Loucy (cell line): ENCODE results near the gene LTBP1.

ENCODE experiments used
- EZH2phosphoT487 ChIP-seq: fragments of 200-600 bp; IDR thresholded peaks from 2 replicates; pipeline ENCODE4 v1.6.1; 2018; ENCODE audit warnings: antibody characterized with exemption, mild to moderate bottlenecking, moderate library complexity, borderline replicate concordance
- TF ChIP-seq, protein P1 (sequence below): fragments of 200-600 bp; sonication (generic); conservative IDR thresholded peaks from 2 replicates; pipeline ENCODE4 v1.5.1; 2014; ENCODE audit warnings: mild to moderate bottlenecking, antibody characterized with exemption, low read length

DNA sequence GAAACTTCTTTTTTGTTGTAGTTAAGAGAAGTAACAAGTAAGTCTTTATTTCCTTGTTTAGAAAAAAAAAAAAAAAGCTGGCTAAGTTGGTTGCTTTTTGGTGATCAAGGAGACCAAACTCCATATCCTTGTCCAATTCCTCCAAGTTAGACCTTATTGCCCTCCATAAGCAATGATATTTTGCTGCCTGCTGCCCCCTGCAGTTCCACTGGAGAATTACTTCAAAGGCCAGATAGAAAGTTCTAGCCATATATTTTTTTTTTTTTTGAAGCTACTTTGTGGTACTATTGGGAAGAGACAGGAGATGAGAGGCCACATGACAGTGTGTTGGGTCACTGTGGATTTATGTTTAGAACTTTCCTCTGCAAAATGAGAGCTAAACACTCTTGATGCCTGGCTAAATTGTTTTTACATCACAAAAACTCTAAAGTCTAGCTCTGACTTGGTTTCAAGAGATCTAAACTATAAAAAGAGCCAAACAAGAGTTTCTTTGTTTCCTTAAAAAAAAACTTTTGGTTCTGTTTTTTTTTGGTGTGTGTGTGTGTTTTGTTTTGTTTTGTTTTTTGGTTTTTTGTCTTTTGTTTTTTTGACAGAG is 449.0 kb downstream of the LTBP1 start:
- TF ChIP-seq, protein P1, sequence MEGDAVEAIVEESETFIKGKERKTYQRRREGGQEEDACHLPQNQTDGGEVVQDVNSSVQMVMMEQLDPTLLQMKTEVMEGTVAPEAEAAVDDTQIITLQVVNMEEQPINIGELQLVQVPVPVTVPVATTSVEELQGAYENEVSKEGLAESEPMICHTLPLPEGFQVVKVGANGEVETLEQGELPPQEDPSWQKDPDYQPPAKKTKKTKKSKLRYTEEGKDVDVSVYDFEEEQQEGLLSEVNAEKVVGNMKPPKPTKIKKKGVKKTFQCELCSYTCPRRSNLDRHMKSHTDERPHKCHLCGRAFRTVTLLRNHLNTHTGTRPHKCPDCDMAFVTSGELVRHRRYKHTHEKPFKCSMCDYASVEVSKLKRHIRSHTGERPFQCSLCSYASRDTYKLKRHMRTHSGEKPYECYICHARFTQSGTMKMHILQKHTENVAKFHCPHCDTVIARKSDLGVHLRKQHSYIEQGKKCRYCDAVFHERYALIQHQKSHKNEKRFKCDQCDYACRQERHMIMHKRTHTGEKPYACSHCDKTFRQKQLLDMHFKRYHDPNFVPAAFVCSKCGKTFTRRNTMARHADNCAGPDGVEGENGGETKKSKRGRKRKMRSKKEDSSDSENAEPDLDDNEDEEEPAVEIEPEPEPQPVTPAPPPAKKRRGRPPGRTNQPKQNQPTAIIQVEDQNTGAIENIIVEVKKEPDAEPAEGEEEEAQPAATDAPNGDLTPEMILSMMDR: peak; percentile 81
- TF ChIP-seq EZH2phosphoT487: no peak
